Subcutaneous adipose tissue (tissue), 4 donors: ENCODE data around the gene UBE2R2. TPM values are rescaled to one million over a fixed set of nuclear protein-coding genes. Genes with fewer than 3 reads are reported as not detected.

ENCODE experiments used
- CTCF ChIP-seq: fragments of 450-650 bp; IDR thresholded peaks from one replicate; pipeline ENCODE4 v1.5.1; 2016; ENCODE audit warnings: low read depth, mild to moderate bottlenecking, control low read depth, antibody characterized with exemption, moderate library complexity
- total RNA-seq, 4 donors: library from RNA; depleted of rRNA; stranded (reverse); fragments of >200 nt; gene quantifications; one replicate each; pipeline ENCODE4 v1.1.0, GENCODE V29; 2016

The UBE2R2 gene
- total RNA-seq, 4 donors from 2014 or later = 32.4 to 36.9 (median 35.1) TPM

DNA sequence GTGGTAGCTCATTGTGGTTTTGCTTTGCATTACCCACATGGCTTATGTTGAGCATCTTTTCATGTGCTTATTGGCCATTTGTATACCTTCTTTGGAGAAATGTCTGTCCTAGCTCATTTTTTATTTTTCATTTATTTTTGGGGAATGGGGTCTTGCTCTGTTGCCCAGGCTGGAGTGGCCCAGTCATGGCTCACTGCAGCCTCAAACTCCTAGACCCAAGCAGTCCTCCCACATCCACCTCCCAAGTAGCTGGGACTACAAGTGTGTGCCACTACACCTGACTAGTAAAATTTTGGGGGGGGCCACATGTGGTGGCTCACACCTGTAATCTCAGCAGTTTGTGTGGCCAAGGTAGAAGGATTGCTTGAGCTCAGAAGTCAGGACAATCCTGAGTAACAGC is 77.4 kb downstream of the UBE2R2 start:
- TF ChIP-seq CTCF = no peak

- no peak for TF ChIP-seq CTCF
These were observed 86.3 kb downstream of the UBE2R2 start for GRCh38 chr9:33903157-33903780.

DNA sequence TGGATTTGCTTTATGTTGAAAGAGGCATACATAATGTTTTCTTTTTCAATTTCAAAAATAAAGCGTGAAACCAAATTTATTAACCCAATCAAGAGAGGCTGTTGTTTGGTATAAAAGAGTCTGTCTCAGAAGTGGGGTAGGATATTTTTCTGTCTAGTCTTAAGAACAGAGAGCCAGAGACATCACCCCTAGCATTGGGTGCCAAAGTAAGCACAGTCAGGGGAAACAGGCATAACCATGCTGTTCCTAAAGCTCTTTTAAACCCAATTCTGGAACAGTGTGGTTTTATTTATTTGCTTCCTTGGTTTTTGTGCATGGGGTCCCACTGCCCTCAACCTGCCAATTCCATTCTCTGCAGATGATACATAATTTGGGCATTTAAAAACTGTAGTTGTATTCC is 88.2 kb downstream of the UBE2R2 start:
- TF ChIP-seq CTCF = no peak

- TF ChIP-seq CTCF = no peak
These were observed 89.8 kb downstream of the UBE2R2 start for GRCh38 chr9:33906769-33907168.

DNA sequence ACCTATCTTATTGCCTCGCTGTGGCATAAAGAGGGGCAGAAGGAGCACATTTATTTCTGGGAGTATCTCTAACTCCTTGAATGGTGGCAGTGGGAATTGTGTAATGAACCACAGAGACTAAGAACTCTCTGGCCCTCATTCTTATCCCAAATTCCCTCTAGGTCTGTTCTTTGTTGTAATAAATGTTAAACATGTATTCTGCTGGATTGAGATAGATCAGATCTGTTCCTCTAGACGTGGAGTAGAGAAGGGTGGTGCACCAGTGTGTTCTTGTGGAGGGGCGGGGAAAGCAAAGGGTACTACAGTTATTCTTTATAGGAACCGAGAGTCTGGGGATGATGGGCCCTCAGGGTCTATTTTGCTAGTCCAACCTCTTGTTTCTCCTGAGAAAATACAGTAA is 90.4 kb downstream of the UBE2R2 start:
- no peak for TF ChIP-seq CTCF

- TF ChIP-seq CTCF = no peak
These were observed 91.2 kb downstream of the UBE2R2 start for GRCh38 chr9:33908114-33908513.

DNA sequence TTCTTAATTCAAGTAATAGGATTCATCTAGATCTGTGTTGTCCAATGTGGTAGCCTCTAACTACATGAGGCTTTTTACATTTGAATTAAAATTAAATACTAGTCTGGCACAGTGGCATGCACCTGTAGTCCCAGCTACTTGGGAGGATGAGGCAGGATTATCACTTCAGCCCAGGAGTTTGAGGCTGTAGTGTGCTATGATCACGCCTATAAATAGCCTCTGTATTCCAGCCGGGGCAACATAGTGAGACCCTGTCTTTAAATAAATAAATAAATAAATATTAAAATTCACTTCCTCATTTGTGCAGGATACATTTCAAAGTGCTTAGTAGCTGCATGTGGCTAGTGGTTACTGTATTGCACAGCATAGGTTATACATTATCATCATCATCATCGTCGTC is 91.8 kb downstream of the UBE2R2 start:
- no peak for TF ChIP-seq CTCF
